ENCODE measurements around the gene PTPRD. TPM values are rescaled to one million over a fixed set of nuclear protein-coding genes. Genes with fewer than 3 reads are reported as not detected.

The PTPRD gene
- total RNA-seq, 1 experiment from 2014 or later: 32.5 TPM

DNA sequence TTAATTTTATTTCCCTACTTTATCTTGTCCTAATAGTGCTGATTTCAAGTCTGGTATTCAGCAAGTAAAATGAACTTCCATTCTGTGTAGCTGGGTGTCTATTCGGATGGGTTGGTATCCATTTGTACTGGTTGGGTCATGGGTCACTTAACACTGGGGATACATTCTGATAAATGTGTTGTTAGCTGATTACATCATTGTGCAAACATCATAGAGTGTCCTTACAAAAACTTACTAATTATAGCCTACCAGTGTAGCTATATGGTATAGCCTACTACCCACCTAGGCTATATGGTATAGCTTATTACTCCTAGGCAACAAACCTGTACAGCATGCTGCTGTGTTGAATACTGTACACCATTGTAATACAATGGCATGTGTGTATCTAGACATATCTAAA lies 1439.5 kb downstream of the PTPRD start:
- H3K79me2 ChIP-seq (ENCODE audit: insufficient read depth, low read length): no peaks in the 10 kb centered on the region
- no peaks in the 10 kb centered on the region for H3K36me3 Mint-ChIP-seq (ENCODE audit: insufficient read depth in 1 of 3, low read depth in 3 of 3)
- no peaks in the 10 kb centered on the region for H4K20me1 ChIP-seq (ENCODE audit: control insufficient read depth, insufficient read depth, insufficient read length)
- H2AK5ac ChIP-seq (ENCODE audit: insufficient read length, low read length): no peak overlapping the region
- H3K56ac ChIP-seq (ENCODE audit: insufficient read length, low read depth, low read length): no peak overlapping the region
- no peak overlapping the region for H2AFZ ChIP-seq (ENCODE audit: low read length)
- no peak overlapping the region for H3K4me3 Mint-ChIP-seq
- H3K4me1 ChIP-seq (ENCODE audit: insufficient read depth, low read length): no peaks in the 10 kb centered on the region
- H3K27ac ChIP-seq (ENCODE audit: insufficient read length, low read depth, low read length): no peak overlapping the region
- no CpG with 5 or more reads among the region's 1 CpG for WGBS (ENCODE audit: extremely low coverage, insufficient read length, low lambda C conversion rate)
- no peak overlapping the region for H3K4me2 ChIP-seq (ENCODE audit: insufficient read depth, insufficient read length, low read length)
- H3K18ac ChIP-seq (ENCODE audit: insufficient read length, low read depth, low read length): no peak overlapping the region
- H4K91ac ChIP-seq (ENCODE audit: insufficient read length, low read depth, low read length): no peak overlapping the region
- no peak overlapping the region for H3K27ac Mint-ChIP-seq
- H3K14ac ChIP-seq (ENCODE audit: insufficient read depth, low read length): no peak overlapping the region
- H2BK12ac ChIP-seq (ENCODE audit: insufficient read length, low read depth, low read length): no peak overlapping the region
- H3K23me2 ChIP-seq (ENCODE audit: insufficient read length, low read depth, low read length, poor library complexity, severe bottlenecking): no peaks in the 10 kb centered on the region
- H3T11ph ChIP-seq (ENCODE audit: low read length): no peak overlapping the region
- no peak overlapping the region for H2BK5ac ChIP-seq (ENCODE audit: insufficient read length, low read length)
- H2BK15ac ChIP-seq (ENCODE audit: low read depth, low read length): no peak overlapping the region
- H3K9ac ChIP-seq (ENCODE audit: extremely low read depth, insufficient read length, low read length): no peak overlapping the region
- no peak for DNase-seq
- H3K9me3 Mint-ChIP-seq: no peaks in the 10 kb centered on the region
- no peak overlapping the region for H3K23ac ChIP-seq (ENCODE audit: insufficient read length, low read depth, low read length)
- TF ChIP-seq, protein P1, sequence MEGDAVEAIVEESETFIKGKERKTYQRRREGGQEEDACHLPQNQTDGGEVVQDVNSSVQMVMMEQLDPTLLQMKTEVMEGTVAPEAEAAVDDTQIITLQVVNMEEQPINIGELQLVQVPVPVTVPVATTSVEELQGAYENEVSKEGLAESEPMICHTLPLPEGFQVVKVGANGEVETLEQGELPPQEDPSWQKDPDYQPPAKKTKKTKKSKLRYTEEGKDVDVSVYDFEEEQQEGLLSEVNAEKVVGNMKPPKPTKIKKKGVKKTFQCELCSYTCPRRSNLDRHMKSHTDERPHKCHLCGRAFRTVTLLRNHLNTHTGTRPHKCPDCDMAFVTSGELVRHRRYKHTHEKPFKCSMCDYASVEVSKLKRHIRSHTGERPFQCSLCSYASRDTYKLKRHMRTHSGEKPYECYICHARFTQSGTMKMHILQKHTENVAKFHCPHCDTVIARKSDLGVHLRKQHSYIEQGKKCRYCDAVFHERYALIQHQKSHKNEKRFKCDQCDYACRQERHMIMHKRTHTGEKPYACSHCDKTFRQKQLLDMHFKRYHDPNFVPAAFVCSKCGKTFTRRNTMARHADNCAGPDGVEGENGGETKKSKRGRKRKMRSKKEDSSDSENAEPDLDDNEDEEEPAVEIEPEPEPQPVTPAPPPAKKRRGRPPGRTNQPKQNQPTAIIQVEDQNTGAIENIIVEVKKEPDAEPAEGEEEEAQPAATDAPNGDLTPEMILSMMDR (conservative IDR thresholded peaks at IDR 0.05): no peak
- no peak overlapping the region for H4K5ac ChIP-seq (ENCODE audit: insufficient read length, low read depth, low read length)
- H3K79me1 ChIP-seq (ENCODE audit: insufficient read depth, low read depth, low read length, poor library complexity, severe bottlenecking): no peaks in the 10 kb centered on the region
- H4K8ac ChIP-seq (replicated peaks; ENCODE audit: insufficient read length, low read depth, low read length): no peak overlapping the region
- no peaks in the 10 kb centered on the region for H3K9me3 ChIP-seq (ENCODE audit: control insufficient read depth, low read depth, low read length)
- H2BK120ac ChIP-seq (ENCODE audit: low read depth, low read length, poor library complexity, severe bottlenecking): no peak overlapping the region
- no peak overlapping the region for H3K4ac ChIP-seq (ENCODE audit: low read depth, low read length)
- no peaks in the 10 kb centered on the region for H3K27me3 ChIP-seq (ENCODE audit: insufficient read depth, low read length)
- no peak overlapping the region for H2BK20ac ChIP-seq (ENCODE audit: low read depth, low read length, poor library complexity, severe bottlenecking)
- no peaks in the 10 kb centered on the region for H3K4me1 Mint-ChIP-seq
- peaks cover 1% of the 10 kb centered on the region; the same call in 1 of the 2 replicates for H3K27me3 Mint-ChIP-seq (ENCODE audit: low read depth)

Data from H9 (cell line).